Activated CD8-positive, alpha-beta memory T cell treated with anti-CD3 and anti-CD28 coated beads for 4 hours (primary cell): ENCODE measurements around the gene DPYD.
"Not testable (repeated sequence)": the region's sequence is repeated elsewhere in the genome, so short reads cannot be mapped to it uniquely, and the experiment has no call there.

Source experiments
- DNase-seq, 2 donors: peaks; one replicate each; pipeline ENCODE4 v3.0.0-alpha.2; 2020; ENCODE audit warnings: low read depth in 2 of 2

DPYD gene

DNA sequence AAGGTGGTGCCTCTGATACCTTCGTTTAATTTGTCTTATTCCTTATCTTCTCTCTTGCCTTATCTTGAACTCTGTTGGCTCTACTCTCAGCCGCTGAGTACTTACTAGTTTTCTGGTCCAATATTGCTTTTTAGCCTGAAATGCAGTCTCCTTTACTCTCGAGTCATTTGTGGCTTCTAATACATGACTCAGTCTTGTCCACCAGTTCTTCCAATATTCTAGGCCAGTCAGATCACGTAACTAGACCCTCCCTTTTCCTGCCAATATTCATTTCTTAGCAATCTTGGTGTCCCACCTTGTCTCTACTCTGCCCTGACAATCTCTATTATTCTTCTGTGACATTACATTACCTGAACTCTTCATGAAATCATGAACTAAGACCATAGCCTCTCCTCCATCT lies 555.8 kb downstream of the DPYD start:
- DNase-seq = no peak

- DNase-seq = no peak
Measured at GRCh38 chr1:97364086-97364485, 556.7 kb downstream of the DPYD start.

- DNase-seq = no peak
Measured at GRCh38 chr1:97356309-97356708, 564.5 kb downstream of the DPYD start.

DNA sequence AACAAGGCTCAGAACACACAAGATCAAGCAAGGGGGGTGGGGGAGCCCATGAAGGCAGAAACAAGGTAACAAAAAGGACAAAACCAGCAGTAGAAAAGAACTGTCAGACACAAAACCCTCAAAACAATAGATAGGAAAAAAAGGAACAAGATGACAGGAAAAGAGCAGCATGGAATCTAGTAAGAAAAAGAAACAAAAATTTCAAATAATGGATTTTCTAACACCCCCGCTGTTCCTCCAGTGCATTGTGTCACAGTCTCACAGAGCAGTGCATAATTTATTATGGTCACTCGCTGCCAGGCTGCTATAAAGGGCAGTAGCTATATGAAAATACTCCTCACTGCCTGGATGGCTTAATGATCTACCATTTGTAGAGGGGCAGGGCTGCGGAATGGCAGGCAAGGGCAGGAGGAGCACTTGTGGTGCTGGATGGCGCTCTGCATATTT lies 567.9 kb downstream of the DPYD start:
- no peak for DNase-seq

DNA sequence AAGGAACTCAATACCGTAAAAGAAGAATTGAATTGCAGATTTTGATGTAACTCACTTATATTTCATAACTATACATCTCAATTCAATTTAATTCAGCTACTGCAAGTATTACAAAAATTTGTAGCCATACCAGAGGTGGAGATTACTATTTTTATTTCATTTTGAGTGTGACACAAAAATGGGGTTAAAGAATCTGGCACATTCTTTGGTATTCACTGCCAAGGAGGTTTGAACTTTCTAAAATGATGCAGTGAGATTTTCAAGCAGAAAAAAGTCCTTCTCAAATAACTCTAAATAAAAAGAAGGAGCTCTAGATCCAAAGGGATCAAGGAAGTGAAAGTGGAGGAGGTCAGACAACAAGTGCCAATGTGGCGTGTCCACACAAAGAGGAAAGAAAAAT lies 569.0 kb downstream of the DPYD start:
- DNase-seq = no peak

- no peak for DNase-seq
Measured at GRCh38 chr1:97350662-97351061, 570.2 kb downstream of the DPYD start.

GRCh38 chr1:97350241-97350640 lies 570.6 kb downstream of the DPYD start:
- no peak for DNase-seq

GRCh38 chr1:97349794-97350193 lies 571.0 kb downstream of the DPYD start:
- not testable (repeated sequence) for DNase-seq

DNA sequence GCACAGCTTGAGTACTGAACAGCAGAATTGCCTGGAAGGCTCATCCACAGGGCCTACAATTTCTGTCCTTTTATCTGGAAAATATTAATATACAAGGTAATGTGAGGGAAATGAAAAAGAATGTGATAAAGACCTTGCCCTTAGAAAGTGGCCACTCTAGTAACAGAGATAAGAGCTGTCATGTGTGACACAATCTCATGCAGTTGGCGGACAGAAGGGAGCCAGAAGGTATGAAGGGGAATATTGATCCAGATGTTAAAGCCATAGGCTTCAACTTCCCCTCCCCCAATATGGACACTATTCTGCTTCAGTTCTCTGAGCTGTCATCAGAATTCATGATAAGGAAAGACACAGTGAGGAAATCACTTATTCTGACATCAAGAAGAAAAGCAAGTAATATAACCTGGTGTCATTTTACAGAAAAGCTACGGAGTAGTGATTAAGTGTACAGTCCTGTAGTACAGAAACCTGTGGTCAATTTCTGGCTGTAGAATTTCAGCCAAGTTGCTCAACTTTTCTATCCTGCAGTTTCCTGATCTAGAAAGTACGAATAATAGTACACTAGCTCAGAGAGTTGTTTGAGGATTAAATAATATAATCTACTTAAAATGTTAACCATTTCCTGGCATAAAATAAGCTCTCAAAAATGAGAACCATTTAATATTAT lies 572.1 kb downstream of the DPYD start:
- DNase-seq = no peak

GRCh38 chr1:97340951-97341350 lies 579.9 kb downstream of the DPYD start:
- DNase-seq = no peak

DNA sequence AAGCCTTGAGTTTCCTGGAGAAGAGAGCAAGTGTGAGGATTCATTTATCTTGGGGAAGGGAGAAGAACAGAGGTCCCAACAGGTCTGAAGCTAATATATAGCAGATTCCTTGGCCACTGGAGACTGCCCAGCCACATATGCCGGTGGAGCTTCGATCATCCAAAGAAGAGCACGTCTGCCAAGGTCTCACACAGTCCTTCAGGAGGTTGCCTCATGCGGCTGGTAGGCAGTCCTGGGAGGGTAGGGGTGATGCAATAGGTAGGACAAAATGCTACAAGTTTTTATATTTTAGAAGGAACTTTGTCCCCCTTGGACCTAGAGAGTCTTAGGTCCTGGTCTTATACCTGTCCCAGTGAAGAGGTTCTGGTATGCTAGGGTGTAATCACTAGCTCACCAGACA lies 582.5 kb downstream of the DPYD start:
- no peak for DNase-seq

- no peak for DNase-seq
Measured at GRCh38 chr1:97337250-97338030, 583.4 kb downstream of the DPYD start.

DNA sequence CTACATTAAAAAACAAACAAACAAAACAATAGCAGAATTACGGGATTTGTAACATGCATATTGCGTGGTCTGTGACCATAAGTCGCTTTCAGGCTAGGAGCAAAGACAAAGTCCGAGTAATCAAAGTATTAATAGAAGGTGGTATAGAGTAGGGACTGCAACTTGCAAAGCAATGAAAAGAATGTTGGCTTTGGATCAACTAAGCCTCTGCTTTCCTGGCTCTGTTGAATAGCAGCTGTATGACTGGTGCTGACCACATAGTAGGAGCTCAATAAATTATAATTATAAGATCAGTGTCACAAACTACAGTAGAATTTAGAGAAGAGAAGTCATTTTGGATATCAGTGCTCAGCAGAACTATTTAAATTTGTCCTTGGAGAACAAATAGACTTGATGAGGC lies 586.4 kb downstream of the DPYD start:
- DNase-seq = no peak

- no peak for DNase-seq
Measured at GRCh38 chr1:97332716-97333115, 588.1 kb downstream of the DPYD start.

DNA sequence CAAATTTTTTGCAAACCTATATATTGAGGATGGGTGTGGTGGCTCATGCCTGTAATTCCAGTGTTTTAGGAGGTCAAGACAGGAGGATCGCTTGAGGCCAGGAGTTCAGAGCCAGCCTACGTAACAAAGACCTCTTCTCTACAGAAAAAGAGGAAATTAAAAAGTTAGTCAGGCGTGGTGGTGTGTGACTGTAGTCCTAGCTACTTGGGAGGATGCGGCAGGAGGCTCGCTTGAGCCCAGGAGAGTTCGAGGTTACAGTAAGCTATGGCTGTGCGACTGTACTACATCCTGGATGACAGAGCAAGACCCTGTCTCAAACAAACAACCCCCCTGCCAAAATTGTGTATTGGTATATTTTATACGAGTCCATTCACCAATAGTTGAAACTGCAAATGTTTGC lies 589.7 kb downstream of the DPYD start:
- DNase-seq = no peak

GRCh38 chr1:97314685-97315084 lies 606.1 kb downstream of the DPYD start:
- no peak for DNase-seq

GRCh38 chr1:97308131-97308530 lies 612.7 kb downstream of the DPYD start:
- DNase-seq = no peak

GRCh38 chr1:97307568-97307967 lies 613.3 kb downstream of the DPYD start:
- no peak for DNase-seq

DNA sequence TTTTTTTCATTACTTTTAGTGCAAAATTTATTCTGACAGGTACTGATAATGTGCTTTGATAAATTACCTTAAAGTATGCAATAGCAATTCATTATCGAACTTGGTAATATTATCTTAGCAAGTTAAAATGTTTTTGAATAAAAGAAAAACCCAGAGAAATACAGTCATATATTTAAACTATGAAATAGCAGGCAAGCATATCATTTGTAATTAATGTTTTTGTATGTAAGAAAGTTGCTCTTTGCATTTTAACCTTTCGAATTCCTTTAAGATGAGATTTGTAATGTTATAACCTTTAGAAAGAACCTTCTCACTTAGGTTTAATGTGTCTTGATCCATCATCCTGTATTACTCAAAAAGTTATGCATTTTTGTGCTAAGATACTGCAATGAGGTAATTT lies 613.7 kb downstream of the DPYD start:
- no peak for DNase-seq

- DNase-seq = no peak
Measured at GRCh38 chr1:97306504-97306903, 614.3 kb downstream of the DPYD start.

DNA sequence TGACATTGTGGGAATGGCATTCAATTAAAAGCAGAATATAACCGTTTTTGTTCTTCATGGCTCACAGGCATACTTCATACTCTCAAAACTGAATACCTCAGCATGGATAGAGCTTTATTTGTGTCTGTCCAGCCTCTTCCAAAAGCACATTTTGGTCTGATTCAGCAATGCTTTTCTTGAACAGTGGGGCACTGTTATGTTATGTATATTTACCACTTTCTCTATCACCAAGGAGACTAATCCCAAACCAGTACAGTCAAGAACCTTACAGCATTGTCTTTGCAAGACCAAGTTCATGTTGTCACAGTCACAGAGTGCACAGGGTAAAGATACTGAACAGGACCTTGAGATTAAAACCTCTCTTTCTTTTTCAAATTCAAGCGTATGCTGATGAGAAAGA lies 616.5 kb downstream of the DPYD start:
- no peak for DNase-seq

DNA sequence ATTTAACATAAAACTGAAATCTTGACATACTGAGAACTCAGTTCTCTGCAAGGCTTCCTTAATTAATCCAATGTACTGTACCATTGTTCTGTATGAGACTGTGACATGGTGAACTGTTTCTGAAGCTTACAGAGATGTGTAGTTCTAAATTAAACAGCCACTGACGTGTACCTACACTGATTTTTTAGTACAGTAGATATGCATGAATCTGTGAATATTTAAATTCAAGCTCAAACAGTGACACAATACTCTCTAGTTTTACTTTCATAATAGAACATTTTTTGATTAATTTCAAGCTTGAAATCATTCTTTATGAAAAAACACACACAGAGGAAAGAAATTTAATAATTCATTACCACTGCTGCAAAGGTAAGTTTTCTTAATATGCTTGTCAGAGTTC lies 621.9 kb downstream of the DPYD start:
- DNase-seq = no peak

GRCh38 chr1:97297611-97298010 lies 623.2 kb downstream of the DPYD start:
- DNase-seq = no peak

- no peak for DNase-seq
Measured at GRCh38 chr1:97281962-97282361, 638.9 kb downstream of the DPYD start.
